HG02870 (cell line): Measurements from ENCODE around the gene DEPDC7.
"Not testable (repeated sequence)": the region's sequence is repeated elsewhere in the genome, so short reads cannot be mapped to it uniquely, and the experiment has no call there.

ENCODE experiments used
- ATAC-seq: cut with Tn5 transposase; IDR thresholded peaks from one replicate; pipeline ENCODE4 v1.9.1; 2021; ENCODE audit warnings: mild to moderate bottlenecking, moderate library complexity; ENCODE audit not compliant: unreplicated experiment

DEPDC7 gene

GRCh38 chr11:33021937-33022336 lies 6.3 kb downstream of the DEPDC7 start:
- ATAC-seq: no peak

DNA sequence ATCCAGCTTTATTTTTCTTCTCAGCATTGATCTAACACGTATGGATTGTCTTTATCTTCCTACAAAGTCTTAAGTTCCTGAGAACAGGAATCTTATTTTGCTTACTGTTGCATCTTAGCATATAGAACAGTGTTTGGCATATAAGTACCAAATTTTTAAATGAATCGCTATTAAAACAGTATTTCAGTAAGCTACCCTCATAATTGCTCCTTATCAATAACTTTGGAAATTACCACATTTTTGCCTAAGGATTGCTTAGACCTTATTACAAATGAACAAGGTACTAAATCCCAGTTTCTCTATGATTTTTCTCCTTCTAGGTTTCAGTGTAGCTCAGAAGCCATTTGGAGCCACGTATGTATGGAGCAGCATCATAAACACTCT lies 9.7 kb downstream of the DEPDC7 start:
- ATAC-seq: no peak

DNA sequence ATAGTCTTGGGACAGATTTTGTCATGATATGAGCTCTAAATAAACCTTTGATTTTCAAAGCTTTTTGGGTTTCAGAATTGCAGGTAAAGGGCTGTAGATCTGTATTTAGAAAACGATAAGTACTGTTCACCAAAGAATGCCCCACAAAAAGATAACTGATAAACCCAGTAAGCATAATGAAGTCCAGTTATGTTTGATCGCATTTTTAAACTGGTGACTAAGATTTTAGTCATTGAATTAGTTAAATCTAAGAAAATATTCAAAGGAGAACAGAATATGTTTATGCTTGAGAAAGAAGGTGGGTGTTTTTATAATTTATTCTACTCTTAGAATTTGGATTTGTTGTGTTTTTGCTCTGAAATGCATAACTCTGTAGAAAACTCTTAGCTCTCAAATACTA lies 11.6 kb downstream of the DEPDC7 start:
- ATAC-seq: no peak

DNA sequence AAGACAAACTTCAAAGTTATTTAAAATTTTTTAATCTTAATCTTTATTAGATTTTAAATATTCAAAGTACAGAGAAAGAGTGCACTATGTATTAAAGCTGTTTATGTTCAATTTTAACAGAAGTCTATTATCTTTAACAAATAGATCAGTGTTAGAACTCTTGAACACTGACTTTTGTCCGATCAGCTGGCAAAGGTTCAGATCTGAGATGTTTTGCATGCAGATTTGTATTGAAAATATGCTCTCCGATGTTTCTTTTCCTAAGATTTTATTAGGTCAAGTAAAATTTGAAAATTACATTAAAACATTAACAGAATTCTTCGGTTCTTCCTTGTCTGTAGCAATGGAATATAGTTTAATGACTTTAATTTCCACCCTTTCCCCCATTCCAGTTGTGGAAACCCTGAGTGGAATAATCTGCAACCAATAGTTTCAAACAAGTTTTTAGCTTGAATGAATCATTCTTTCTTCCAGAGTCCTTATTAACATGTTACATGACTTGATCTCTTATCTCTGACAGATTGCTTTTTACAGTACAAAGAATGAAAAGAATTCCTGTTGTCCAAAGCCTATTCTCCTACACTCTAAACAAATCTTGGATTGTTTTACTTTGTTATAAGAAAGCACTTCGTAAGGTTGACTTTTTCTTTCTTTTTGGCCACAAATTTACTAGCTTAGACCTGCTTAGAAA lies 12.3 kb downstream of the DEPDC7 start:
- no peak for ATAC-seq

- no peak for ATAC-seq
These were observed 12.8 kb downstream of the DEPDC7 start for GRCh38 chr11:33028537-33028914.

DNA sequence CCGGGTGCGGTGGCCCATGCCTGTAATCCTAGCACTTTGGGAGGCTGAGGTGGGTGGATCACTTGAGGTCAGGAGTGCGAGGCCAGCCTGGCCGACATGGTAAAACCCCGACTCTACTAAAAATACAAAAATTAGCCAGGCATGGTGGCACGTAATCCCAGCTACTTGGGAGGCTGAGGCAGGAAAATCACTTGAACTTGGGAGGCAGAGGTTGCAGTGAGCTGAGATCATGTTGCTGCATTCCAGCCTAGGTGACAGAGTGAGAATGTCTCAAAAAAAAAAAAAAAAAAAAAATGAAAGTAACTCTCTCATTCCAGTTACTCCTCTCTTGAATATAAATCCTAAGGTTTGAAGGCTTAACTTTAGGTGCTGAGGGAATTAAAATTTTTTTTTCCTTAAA lies 13.5 kb downstream of the DEPDC7 start:
- not testable (repeated sequence) for ATAC-seq

- ATAC-seq: no peak
These were observed 17.8 kb downstream of the DEPDC7 start for GRCh38 chr11:33033493-33033892.

DNA sequence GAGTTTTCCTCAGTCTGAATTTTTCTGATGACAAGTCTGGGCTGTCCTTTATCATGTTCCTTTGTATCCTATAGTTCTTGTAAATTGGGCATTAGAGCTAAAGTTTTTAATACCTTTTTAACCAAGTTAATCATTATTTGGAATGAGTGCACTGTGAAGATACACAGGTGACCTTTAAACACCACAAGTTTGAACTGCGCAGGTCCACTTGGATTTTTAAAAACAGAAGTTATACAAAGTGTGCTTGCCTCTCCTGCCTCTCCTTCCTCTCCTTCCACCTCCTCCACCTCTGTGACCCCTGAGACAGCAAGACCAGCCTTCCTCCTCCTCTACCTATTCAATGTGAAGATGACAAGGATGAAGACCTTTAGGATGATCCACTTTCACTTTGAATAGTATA lies 19.3 kb downstream of the DEPDC7 start:
- no peak for ATAC-seq

DNA sequence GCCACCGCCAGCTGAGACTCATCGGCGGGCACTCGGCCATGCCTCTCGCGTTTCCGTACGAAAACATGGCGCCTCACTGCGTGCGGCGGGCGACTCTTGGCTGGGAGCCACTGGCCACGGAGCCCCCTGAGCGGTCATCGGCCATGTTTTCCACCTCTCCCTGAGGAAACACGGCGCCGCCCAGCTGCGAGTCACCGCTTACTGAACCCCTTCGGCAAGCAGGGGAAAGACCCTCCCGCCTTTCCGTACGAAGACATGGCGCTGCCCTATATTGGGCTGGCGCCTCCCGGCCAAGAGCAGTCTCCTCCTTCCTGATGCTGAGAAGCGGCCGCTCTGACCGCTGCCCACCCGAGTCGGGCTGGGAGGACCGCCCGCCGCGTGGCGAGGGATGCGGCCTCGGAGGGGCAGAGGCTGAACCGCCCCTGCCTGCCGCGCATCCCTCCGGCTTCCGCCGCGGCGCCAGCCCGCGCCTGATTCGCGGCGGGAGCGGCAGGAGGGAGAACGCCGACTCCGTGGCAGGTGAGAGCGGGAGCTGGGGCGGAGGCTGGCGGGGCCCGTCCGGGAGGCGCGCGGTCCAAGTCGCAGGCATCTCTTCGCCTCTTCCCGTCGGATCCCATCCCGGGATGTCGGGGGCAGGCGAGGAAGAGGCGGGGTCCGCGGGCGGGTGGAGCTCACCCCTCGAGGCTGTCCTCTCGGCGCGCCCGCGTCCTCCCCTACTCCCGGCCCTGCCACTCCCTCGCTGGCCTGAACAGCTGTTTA lies 23.8 kb downstream of the DEPDC7 start, which contains the start of gene TCP11L1:
TSS of gene TCP11L1 (plus strand) at position 299 of the 759 bp plus-strand sequence. CDS start 4,202 bp downstream, outside the sequence.
- ATAC-seq: peak; percentile 65

- peak; percentile 34 for ATAC-seq
These were observed 24.6 kb downstream of the DEPDC7 start for GRCh38 chr11:33040033-33040861.

GRCh38 chr11:33040862-33041453 lies 25.3 kb downstream of the DEPDC7 start:
- ATAC-seq: peak; percentile 27

DNA sequence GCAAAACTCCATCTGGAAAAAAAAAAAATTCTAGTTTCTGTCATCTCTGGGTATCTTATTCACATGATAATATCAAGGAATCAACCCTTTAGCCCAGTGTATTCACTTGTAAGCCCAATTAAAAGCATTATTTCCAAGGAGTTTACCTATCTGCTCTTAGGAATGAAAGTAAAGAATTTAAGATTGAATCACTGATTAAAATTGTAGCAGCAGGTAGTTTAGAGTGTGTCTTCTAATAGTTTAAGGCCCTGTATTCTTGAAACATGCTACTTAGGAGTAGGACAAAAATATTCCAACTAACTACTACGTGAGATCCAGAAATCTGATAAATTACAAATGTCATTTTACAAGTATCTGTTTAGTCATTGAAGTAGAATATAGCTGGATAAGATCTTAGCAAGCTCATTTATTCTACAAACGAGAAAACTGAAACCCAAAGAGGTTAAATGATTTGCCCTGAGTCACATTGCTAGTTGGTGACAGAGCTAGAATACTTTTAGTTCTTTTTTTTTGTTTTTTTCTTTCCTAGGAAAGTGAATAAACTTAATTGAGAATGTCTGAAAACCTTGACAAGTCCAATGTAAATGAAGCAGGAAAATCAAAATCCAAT lies 27.6 kb downstream of the DEPDC7 start:
- no peak for ATAC-seq

DNA sequence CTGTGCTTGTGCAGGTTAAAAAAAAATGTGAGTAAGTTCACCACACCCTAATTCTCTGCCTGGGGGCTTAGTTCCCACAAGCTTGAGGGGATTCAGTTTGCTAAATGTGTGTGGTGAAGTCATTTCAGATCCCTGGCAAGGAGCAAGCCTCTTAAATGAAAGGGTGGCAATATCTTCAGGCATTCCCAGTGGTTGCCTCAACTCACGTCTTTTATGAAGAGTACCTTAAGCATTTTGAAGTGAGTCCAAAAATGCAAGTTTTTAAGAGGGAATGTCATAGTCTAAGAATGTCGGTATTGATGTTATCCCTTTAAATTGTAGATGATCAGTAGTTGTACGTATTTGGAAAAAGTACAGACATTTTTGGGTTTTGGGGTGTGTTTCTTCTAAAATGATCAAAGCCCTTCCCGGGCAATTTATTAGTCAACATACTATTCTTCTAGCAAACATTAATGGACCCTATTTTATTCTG lies 28.6 kb downstream of the DEPDC7 start:
- no peak for ATAC-seq

DNA sequence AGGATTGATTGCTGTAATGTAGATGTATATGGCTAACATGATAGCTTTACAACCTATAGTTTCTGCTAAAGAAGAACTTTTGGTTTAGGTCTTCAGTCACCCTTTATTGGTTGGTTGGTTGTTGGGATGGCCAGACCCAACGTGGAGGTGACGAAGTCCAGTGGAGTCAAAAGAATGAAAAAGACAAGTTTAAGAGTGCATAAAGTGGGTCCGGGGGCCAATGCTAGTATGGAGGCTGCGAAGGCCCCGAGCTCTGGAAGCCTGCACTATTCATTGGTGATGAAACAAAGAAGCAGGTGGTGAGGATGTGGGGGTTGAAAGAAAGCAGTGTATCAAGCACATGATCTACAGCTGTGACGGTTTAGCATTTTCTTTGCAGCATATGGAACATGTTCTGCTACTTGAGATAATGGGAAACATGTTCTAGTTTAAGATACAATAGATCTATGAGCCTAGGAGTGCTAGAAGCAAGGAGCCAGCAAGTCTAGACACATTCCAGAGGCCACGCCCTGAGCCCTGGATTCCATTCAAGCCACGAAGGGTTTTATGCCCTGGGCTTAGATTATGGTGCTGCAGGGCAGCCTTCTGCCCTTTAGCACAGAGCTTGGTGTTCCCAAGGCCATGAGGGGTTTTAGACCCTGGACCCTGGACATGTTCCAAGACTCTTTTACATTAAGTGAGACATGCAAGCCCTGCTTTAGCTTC lies 30.0 kb downstream of the DEPDC7 start:
- no peak for ATAC-seq

DNA sequence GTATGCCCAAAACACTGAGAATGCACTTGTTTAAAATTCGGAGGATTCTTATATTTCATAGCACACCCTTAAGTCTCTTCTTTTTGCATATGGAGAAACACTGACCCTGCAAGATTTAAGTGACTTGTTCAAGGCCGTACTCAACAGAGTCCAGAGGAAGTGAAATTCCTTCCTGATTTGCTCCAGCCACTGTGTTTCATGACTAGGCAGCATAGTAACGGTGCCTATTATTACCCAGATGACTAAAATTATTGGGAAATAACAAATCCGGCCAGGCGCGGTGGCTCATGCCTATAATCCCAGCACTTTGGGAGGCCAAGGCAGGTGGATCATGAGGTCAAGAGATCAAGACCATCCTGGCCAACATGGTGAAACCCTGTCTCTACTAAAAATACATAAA lies 33.0 kb downstream of the DEPDC7 start:
- ATAC-seq: not testable (repeated sequence)

DNA sequence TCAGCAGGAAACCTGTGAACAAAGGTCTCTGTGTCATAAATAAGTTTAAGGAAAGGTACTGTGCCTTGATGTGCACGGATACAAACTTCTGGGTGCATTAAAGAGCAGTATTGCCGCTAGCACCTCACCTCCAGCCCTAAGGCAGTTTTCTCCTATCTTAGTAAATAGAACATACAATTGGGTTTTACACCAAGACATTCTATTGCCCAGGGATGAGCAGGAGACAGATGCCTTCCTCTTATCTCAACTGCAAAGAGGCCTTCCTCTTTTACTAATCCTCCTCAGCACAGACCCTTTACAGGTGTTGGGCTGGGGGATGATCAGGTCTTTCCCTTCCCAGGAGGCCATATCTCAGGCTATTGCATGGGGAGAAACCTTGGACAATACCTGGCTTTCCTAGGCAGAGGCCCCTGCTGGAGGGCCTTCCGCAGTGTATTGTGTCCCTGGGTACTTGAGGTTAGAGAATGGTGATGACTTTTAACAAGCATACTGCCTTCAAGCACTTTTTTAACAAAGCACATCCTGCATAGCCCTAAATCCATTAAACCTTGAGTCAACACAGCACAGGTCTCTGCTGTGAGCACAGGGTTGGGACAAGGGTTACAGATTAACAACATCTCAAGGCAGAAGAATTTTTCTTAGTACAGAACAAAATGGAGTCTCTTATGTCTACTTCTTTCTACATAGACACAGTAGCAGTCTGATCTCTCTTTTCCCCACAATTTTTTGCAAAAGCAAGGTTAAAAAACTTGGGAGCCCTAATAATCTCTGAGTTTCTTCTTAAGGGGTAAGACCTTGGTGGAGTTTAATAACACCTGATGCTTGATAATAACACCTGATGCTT lies 34.1 kb downstream of the DEPDC7 start:
- ATAC-seq: not testable (repeated sequence)

- ATAC-seq: no peak
These were observed 36.6 kb downstream of the DEPDC7 start for GRCh38 chr11:33052231-33052630.

DNA sequence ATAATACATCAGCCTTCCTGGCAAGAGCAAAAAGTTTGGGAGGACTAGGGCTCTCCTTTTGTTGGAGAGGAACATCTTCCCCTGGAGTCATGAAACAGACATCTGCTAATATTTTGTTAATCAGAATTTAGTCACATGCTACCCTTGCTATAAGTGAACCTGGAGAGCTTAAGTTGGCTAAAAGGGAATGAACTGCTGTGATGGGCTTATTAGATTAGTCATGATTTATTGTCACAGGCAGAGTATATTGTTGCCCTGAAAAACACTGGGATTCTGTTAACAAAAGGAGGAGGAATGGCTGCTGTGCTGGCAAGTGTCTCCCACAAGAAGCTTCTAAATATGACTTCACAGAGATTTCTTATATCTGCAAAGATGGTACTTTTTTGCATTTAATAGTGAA lies 39.7 kb downstream of the DEPDC7 start:
- ATAC-seq: no peak

DNA sequence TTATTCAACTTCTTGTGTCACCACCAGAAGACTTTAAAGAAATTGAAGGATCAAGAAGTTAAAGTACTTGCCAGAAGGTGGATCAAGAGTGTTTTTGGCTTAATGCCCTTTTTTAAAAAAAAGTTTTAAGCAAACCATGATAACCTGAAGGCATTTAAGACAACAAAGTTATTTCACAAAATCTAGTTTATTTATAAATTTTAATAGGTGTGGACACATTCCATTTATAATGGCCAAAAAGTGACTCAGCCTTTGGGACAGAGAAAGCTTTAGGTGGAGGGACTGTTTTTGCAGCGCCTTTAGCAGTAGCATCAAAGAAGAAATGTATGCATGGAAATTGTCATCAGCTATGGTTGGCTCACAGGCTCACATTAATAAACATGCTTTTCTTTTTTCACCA lies 41.6 kb downstream of the DEPDC7 start:
- no peak for ATAC-seq
